ENCODE measurements around the gene TEX54. TPM values are rescaled to one million over a fixed set of nuclear protein-coding genes. Genes with fewer than 3 reads are reported as not detected.

Gene TEX54
- total RNA-seq, 2 experiments from 2014 or later, result 1.0 TPM; not detected in 1

GRCh38 chr11:62881579-62882430 is 49.2 kb upstream of the TEX54 start:
- Histone ChIP-seq H2AFZ (ENCODE audit: low read length) (no peak overlapping the region; the same call in 1 of the 2 replicates), H3K4me3 (ENCODE audit: low read depth, low read length, poor library complexity, severe bottlenecking) (peak overlapping the region; percentile 73), H3K4me2 (ENCODE audit: low read length) (peak overlapping the region; percentile 95), H3K36me3 (ENCODE audit: insufficient read depth, low read length) (peaks cover 94% of the 10 kb centered on the region), H3K27ac (ENCODE audit: low read depth, low read length, poor library complexity, severe bottlenecking) (peak overlapping the region; percentile 74), H3K4me1 (ENCODE audit: insufficient read depth, low read length, poor library complexity, severe bottlenecking) (peaks cover 28% of the 10 kb centered on the region), H3K9me2 (ENCODE audit: insufficient read depth, low read length) (no peaks in the 10 kb centered on the region), H3K79me2 (ENCODE audit: insufficient read depth, low read depth, low read length) (peaks cover 58% of the 10 kb centered on the region), H4K20me1 (ENCODE audit: insufficient read depth, low read length) (peaks cover 11% of the 10 kb centered on the region; the same call in 1 of the 2 replicates), H3K9me3 (ENCODE audit: low read length) (no peaks in the 10 kb centered on the region)
- peak; percentile 93 for DNase-seq (ENCODE audit: low spot score)
- TF ChIP-seq EZH2phosphoT487 (IDR thresholded peaks at IDR 0.05; ENCODE audit: borderline replicate concordance, low read depth, low read length), result no peak
- 0 out of 2 replicates have a peak, but pooled peaks have one; percentile 57 for TF ChIP-seq CTCF (conservative IDR thresholded peaks at IDR 0.05; ENCODE audit: low read length)
- ChIA-PET CTCF (ENCODE audit: unreplicated experiment) (no interaction called here), POLR2A (interaction anchor here (0.8 to 4.8 kb wide), 7 partner anchors 10 to 154 kb away, joined by 3 to 42 read pairs (median 4); partner anchors contain the start of genes HNRNPUL2 and ZBTB3)
- intact Hi-C loops (cut with micrococcal nuclease; ENCODE audit: unreplicated experiment), result loop anchor here (1.0 to 5.0 kb wide), 3 partner anchors 41 to 310 kb away; partner anchors contain the start of gene EEF1G
- TSS peak; percentile 75 for BruUV-seq (replicated peaks)

- Histone ChIP-seq H4K20me1 (ENCODE audit: insufficient read depth, low read length) (peaks cover 11% of the 10 kb centered on the region; the same call in 1 of the 2 replicates), H3K36me3 (ENCODE audit: insufficient read depth, low read length) (peaks cover 94% of the 10 kb centered on the region), H3K27ac (ENCODE audit: low read depth, low read length, poor library complexity, severe bottlenecking) (peak within 1 kb of the TSS; percentile 74), H3K9me3 (ENCODE audit: low read length) (no peaks in the 10 kb centered on the region), H3K4me1 (ENCODE audit: insufficient read depth, low read length, poor library complexity, severe bottlenecking) (peaks cover 28% of the 10 kb centered on the region), H3K79me2 (ENCODE audit: insufficient read depth, low read depth, low read length) (peaks cover 67% of the 10 kb centered on the region), H2AFZ (ENCODE audit: low read length) (no peak within 1 kb of the TSS; the same call in 1 of the 2 replicates), H3K9me2 (ENCODE audit: insufficient read depth, low read length) (no peaks in the 10 kb centered on the region), H3K4me3 (ENCODE audit: low read depth, low read length, poor library complexity, severe bottlenecking) (peak within 1 kb of the TSS; percentile 73), H3K4me2 (ENCODE audit: low read length) (peak within 1 kb of the TSS; percentile 95)
- peak; percentile 89 for DNase-seq (ENCODE audit: low spot score)
- BruUV-seq (replicated peaks), result TSS peak; percentile 85
- ChIA-PET CTCF (ENCODE audit: unreplicated experiment) (no interaction called here), POLR2A (interaction anchor here (0.8 to 4.8 kb wide), 6 partner anchors 11 to 154 kb away, joined by 3 to 42 read pairs (median 4); partner anchors contain the start of genes HNRNPUL2 and ZBTB3)
- intact Hi-C loops (cut with micrococcal nuclease; ENCODE audit: unreplicated experiment), result loop anchor here (1.0 to 5.0 kb wide), 3 partner anchors 40 to 309 kb away; partner anchors contain the start of gene EEF1G
- peak; percentile 78 for TF ChIP-seq CTCF (conservative IDR thresholded peaks at IDR 0.05; ENCODE audit: low read length)
- no peak for TF ChIP-seq EZH2phosphoT487 (IDR thresholded peaks at IDR 0.05; ENCODE audit: borderline replicate concordance, low read depth, low read length)
Measured at GRCh38 chr11:62880803-62881578, 48.4 kb upstream of the TEX54 start, which contains the start of gene SLC3A2. SLC3A2 (plus strand) TSS chr11:62880896; CDS start chr11:62881024, 128 bp downstream.

Data from OCI-LY7 (cell line).